Measurements from ENCODE around the gene ALCAM.

ALCAM gene

DNA sequence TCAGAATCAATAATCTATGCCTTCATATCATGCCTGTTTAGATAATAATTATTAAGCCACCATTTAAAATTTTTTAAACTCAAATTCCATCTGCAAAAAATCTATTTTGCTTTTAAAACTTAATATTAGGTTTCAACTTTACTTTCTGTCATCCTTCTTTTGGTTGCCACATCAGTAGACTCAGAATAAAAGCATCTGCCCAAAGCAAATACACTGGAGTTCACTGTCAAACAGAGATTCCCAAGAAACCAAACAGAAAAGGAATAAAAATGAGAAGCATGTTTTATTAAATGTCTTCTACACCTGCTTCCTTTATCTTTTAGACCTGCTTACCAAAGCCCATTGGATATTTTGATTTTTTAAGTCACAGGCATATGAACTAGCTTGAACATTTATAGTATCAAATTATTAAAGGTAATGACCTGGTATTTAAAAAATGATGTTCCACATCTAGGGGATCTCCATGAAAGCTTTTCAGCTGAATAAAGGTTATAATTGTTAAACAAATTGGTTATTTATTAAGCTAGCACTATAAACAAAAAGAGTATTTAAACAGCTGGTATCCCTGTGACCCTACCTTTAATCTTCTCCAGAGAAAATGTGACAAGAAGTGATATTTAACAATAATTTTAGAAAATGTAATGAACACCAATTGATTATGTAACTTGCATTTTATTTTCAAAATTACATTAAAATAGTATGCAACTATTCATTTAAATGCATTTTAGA lies 62.5 kb downstream of the ALCAM start:
- DNase-seq (ENCODE audit: low read depth): no peak

DNA sequence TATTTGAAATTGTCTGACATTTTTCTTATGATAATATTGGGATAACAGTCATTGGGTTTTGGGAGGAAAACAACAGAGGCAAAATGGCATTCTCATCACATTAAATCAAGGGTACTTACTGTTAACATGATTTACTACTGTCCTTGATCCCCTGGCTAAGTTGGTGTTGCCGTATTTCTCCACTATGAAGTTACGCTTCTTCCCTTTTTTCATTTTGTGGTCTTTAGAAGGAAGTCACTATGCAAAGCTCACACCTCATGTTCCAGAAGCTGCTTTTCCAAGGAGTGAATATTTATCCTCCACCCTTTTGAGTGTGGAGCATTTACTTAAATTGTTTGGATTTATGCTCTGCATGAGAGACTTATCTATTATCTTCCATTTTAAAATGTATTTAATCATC lies 63.7 kb downstream of the ALCAM start:
- DNase-seq (ENCODE audit: low read depth): no peak

DNA sequence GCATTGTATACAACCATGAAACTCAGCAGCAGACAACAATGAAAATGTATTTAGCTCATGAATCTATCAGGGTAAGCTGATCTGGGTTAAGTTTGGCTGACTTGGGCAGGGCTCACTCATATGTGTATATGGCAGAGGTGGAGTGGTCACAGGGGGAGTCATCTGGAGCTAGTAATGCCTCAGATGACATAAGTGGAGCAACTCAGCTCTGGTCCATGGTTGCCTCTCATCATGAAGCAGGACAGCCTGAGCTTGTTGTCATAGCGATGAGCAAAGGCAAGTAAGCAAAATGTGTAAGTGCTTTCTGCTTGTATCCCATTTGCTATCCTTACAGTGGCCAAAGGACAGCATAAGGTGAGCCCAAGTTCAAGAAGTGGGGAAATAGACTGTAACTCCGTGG lies 64.5 kb downstream of the ALCAM start:
- DNase-seq (ENCODE audit: low read depth): no peak

DNA sequence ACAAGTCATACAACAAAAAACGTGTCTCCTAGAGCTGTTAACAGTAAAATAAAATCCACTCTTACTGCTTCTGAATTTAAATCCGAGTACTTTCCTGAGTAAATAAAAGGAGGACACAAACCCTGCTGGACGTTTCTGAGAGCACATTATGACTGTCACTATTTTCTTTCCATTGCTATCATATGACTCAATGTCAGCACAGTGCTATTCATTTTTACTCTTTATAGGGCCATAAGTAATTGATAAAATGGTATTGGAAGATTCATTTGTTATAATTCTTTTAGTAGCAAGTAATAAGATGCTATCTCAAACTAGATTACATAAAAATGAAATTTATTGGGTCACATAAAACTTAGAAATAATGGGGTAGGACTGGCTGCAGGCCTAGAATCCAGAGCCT lies 68.6 kb downstream of the ALCAM start:
- DNase-seq (ENCODE audit: low read depth): no peak

DNA sequence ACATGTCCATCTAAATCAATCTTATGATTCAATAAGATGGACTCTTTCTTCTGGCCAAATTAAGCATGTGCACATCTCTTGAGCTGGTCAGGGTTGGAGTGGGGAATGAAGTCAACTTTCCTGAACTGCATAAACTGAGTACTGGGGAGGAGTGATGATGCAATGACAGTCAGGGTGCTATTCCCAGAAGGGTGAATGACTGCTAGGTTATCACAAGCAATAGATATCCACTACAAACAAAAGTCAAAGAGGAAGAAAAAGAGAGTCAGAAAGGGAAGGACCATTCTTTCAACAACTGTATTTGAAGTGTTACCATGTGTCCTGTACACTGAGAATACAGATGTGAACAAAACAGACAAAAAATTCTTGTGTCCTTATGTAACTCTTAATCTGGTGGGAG lies 70.0 kb downstream of the ALCAM start:
- no peak for DNase-seq (ENCODE audit: low read depth)

DNA sequence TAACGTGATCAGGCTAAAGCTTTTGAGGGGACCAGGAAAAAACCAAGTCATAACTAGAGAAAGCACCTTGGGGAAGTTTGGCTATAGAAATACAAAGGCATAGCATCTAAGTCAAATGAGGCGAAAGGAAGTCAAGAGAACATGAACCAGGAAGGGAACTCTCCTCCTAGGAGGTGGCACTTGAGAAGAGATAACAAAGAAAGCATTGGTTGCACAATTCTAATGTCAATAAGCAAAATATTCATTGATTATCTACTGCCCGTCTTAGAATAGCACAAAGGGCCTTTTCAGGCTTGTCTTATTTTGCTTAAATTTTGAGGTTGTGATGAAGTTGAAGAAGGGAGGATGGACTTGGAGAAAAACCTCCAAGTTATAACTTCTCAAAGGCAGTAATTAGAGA lies 73.4 kb downstream of the ALCAM start:
- no peak for DNase-seq (ENCODE audit: low read depth)

DNA sequence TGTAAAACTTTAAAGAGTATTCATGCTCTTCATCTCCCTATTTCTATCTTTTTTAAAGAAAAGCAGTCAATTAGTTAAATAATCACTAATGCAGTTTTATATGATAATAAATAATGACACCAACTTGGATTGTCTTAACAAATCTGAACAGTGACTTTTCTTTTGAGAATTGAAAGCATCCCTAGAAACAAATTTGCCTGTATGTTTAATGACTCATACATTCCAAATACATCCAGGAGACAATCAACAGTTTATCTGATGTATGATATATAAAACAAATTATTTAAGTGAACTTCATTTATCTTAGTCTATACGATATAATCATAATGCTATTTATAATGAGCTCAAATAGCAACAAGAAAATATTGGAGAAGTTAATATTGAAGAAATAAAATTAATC lies 78.0 kb downstream of the ALCAM start:
- no peak for DNase-seq (ENCODE audit: low read depth)

DNA sequence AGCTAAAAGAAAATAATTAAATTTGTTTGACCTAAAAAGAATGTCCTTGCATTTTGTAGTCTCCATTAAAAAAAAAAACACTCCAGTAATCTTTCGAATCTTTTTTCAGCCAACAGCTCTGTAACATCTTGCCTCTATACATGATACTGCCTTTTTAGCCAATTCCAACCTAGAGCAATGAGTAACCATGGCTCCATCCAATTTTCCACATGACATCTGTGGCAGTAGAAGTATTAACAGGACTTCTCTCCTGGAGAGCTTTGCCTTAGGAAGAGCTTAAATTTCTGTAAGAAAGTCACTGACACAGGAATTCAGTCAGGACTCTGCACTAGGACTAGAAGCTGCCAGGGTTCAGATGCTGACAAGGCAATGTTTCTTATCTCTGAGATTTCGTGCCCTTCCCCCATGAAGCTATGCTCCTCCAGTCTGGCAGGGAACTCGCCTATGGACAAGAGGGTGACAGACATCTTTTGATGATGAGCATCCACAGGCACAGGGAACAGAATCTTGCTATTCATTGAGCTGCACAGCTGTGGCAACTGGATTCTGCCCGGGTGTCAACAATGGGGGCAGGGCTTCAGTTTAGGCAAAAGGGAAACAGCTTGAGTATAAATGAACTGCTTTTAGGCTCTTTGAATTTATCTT lies 81.8 kb downstream of the ALCAM start:
- no peak for DNase-seq (ENCODE audit: low read depth)

DNA sequence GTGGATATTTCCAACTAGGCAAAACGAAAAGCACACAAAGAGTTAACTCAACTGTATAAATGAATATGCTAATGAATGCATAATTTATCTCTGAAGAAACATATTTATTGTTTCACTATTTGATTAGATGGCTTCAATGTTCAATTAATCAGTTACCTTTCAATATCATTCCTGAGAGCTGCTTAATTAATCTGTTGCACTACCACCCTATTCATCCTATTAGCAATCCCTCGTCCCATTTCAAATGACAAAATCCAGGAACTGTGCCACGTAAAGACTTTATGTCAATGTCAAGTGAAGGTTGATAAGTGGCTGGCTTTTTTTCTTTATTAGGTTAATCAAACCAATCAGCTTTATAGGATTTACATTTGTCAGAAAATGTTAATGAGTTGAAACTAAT lies 82.7 kb downstream of the ALCAM start:
- DNase-seq (ENCODE audit: low read depth): no peak

DNA sequence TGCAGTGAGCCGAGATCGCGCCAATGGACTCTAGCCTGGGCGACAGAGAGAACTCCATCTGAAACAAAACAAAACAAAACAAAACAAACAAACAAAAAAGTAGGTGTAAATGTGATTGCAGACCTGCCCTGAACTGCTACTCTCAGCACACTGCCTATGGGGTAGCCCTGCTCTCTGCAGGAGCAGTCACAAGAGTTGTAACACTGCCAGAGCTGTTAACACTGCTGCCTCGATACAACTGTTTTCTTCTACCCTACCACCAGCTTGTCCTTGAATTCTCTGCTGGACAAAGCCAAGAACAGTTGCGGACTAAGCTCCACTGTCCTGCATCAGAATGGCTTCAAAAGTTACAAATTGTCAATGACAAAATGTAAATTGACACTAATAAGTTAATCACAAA lies 89.3 kb downstream of the ALCAM start:
- no peak for DNase-seq (ENCODE audit: low read depth)

DNA sequence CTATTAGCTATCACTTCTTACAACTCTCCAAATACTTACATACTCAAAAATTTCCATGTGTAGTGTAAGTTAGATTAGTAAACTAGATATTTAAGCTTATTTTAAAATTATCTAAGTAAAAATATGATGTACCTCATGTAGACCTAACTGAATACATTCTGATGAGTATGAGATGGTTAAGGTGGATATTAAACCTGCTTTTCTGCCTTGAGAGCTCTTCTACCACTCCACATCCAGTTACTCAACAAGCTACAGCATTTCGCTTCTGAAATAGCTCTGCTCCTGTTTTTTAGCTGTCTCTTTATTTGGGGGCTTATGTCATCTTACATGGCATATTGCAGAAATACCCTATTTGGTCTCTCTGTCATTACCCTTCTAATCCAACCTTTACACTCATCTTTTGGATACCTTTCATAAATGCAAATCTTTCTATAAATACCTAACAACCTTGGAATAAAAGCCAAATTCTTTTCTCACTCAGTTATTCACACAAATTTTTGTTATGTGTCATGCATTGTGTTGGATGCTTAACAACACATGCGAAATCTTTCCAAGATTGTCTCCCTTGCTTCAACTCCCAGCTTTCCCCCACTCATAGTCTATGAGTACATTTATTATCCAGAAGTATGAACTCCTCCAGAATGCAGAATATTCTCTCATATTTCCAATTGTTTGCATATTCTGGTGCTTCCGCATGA lies 92.0 kb downstream of the ALCAM start:
- no peak for DNase-seq (ENCODE audit: low read depth)

DNA sequence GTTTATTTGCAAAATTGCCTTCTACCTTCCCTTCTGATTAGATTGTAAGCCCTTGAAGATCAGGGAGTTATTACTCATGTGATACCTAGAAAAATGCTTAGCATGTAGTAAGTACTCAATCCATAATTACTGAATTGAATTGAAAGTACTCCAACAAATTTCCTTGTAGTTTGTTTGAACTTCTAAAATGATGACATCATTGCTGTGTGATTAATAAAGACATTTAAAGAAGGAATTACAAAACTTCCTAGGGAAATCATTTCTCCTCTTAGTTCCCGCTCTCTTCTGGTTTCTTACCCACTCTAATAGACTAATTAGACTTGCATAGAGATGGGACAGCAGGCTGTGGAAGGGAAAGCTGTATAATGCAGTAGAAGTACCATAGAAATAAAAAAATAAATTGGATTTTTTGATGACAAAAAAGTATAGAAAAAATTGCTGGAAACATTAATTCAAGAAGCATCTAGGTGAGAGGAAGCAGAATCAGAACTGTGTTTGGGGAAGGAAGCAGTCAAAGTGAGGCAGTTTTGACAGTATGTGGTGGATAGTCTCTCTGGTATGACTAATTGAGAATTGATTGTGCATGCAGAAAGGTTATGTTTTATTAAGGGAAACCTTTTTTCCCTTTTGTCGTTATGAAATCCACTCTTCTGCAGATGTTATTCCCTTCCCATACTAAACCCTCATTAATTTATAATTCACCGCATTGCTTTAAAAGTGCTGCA lies 93.0 kb downstream of the ALCAM start:
- no peak for DNase-seq (ENCODE audit: low read depth)

DNA sequence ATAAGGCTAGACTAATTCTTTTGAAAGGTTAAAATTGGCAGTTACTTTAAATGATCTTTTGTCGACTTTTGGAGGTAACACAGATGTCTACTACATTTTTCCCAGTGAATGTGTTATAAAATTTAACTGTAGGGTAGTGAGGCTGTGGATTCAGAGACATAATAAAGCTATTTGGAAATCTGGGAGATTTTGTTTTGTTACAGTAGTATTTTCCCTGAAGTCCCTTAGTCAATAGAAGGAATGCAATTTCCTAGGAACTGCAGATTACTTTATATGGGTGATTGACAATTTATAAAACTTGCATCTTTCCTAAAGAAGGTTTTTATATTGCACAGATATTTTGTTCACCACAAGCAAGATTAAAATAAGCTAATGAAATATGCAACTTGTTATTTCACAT lies 96.9 kb downstream of the ALCAM start:
- no peak for DNase-seq (ENCODE audit: low read depth)

DNA sequence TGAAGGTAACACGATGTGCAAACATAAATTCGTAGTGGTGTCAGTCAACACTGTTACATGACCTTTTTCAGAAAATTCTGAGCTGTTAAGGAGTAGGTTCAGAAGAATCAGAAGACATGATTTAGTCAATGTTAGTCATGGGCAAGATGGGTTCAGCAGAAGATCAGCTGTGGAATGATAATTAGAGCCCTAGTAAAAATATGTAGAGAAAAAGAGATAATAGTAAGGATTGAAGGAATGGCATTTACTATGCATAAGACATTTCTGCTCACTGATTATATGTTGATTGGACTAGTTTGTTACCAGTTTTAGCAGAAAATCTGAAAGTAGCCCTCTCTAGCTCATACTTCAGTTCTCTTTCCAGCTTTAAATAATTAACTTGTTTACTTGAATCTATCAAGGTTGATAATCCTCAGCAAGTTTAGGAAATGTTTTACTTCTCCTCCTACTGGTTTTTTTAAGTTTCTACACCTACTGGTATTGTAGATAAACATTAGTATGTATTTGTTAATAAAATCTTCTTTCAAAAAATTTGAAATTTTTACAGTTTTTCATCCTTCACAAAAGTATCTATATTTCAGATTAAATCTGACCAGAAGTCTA lies 98.6 kb downstream of the ALCAM start:
- no peak for DNase-seq (ENCODE audit: low read depth)

DNA sequence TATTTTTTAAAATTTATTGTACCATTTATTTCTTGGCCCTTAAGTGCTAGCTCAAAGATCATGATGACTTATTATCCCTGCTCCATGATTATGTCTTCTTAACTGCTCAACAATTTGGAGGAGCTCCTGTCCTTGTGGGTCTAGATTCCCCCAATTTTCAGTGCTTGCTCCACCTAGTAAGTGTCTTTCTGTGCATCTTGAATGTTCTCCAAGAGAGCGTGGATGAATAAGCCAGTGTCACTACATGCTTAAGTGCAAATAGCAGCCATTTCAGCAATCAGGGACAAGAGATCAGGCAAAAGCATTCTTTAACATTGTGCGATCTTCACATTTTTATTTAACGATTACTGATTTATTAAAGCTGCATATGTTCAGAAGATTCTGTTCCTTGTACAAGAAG lies 99.4 kb downstream of the ALCAM start:
- DNase-seq (ENCODE audit: low read depth): no peak

DNA sequence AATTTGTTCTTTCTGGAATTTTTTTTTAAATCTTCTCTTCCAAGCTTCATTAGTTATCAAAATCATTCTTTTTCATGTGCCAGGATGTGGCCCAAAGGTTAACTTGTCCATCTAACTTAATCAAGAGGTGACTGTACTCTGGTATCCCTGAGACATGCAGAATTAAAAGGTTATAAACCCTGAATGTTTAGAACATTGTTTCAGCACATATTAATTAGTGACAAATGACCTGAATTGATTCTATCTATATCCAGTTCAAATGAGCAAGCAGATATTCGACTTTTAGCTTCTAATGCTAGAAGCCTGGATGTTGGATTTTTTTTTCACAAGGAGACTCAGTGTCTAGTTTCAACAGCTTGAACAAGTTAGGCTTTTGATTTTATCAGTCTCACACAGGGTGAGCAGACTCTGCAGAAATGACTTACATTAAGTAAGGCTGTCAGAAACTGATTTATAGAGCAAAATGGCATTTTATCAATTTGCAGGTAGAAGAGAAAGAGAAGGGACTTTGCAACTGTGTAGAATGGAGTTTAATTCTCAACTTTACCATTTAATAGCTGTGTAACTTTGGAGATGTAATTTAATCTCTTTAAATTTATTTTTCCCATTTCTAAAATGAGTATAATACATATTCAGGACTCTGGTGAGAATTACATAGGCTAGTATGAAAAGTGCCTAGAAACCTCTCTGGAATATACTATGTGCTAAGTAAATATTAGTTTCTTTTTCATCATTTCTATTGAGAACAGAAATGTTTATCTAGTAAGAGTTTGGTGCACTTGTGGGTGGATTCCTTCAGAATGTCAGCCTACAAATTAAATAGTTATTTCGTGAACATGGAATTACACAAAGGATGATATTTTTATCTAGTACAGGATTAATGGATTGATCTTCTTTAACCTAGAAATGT lies 100.0 kb downstream of the ALCAM start:
- DNase-seq (ENCODE audit: low read depth): no peak

DNA sequence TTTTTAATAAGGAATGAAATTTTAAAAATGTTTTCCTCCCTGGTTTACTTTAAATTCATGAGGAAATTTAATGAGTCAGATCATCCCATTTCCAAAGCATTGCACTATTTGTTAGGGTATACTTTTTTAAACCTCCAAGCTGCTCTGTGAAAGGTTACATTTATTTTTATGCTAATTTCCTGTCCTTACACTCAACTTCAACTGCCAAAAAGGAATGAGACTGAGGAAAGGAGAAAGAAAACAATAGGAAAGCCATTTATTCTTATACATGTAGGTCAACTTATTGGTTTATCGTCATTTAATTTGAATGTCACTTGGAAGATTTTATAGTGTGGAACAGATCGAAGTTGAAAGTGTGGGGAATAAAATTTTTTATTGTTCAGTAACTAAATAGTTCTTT lies 104.1 kb downstream of the ALCAM start:
- DNase-seq (ENCODE audit: low read depth): no peak

DNA sequence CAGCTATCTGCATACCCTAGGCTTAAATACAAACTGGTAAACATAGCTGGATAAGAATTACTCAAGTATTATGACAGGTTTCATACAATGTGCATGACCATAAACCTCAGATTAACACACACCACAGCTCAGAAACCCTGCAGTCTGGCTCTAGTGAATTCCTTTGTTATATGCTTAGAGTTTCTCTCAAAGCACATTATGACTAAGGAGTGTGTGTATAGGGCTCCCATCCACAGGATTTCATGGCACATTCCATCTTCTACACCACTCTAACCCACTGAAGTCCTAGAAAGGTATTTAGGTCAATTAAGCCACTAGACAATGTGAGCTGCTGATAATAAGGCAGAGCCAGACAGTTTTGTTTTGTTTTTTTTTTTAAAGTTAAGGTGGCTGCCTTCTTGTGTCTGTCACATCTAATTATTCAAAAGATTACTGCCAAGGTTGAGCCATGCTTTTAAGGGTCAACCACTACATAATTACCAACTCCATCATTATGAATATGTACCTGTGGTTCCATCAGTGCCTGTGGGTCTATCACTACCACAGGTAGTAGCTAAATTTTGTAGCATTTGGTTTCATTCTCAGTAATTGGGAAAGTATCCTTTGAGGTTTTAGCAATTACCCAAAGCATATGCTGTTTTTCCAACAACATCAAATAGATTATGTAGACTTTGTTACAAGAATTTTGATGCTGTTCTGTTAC lies 107.0 kb downstream of the ALCAM start:
- DNase-seq (ENCODE audit: low read depth): no peak

DNA sequence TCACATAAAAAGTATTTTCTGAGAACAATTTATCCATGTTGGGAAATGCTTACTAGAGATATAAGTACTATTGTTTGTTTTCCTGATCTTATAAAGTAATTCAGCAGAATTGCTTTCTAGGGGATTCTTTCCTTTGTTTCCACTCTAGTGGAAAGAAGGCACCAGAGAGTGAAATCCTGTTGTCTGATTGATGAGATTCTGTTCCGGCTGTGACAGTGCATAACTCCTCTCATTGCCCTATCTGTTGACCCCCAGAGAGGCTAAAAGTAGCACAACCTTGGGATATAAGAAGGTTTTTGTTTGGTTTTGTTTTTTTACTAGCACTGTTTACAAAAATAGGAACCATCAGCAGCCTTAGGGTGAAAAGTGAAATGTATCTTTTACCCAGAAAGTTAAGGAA lies 114.1 kb downstream of the ALCAM start:
- DNase-seq (ENCODE audit: low read depth): no peak

DNA sequence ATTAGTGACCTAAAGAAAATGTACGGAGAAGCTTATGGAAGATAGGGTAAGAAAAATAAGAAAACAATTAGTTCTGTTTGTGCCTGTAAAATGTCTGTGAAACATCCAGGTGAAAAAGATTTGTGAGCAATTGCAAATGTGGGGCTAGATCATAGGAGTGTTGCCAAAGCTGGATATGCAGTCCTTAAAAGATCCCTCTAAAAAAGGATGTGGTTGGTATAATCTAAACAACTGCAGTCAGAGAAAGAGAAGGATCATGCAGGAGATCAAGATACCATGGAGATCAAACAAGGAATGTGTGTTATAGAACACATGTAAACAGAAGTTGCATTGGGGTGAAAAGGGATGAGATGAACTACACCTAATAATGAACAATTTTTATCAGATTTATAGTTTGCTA lies 116.8 kb downstream of the ALCAM start:
- no peak for DNase-seq (ENCODE audit: low read depth)

DNA sequence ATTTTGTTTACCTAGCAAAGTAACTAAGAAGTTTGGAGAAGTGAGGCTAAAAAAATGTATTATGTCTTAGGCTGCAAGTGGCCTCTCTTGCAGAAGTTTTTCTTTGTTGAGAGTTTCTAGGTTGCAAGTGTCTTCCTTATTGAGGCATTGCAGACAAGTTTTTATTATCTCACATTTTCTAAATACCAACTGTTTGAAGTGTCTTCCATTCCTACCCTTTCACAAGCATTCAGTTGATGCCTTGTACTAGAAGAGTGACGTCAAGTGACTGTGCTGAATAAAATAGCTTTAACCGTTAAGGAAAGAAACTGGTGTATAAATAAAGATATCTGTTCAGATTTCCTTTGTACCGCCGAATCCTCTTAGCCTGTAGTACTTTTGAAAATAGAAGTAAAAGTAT lies 123.3 kb downstream of the ALCAM start:
- DNase-seq (ENCODE audit: low read depth): no peak

Data from activated T-cell treated with anti-CD3 and anti-CD28 coated beads for 24 hours (primary cell).